H1 (cell line): Measurements from ENCODE around the gene TIAM2.
"Not testable (repeated sequence)": the region's sequence is repeated elsewhere in the genome, so short reads cannot be mapped to it uniquely, and the experiment has no call there.

Experiments
- EZH2 ChIP-seq: fragments of 200-600 bp; sonication (generic); IDR thresholded peaks from 2 replicates; pipeline ENCODE4 v1.7.1; 2012; ENCODE audit warnings: low read depth, mild to moderate bottlenecking, moderate library complexity, low read length, inconsistent platforms; ENCODE audit not compliant: severe bottlenecking
- POLR2A ChIP-seq, 2 experiments: IDR thresholded peaks; 1 replicate in 1 of 2; 2 replicates in 1 of 2; pipeline ENCODE4 v1.6.1; 2011; ENCODE audit warnings: low read depth in 2 of 2, low read length in 2 of 2, mild to moderate bottlenecking in 2 of 2; ENCODE audit errors: control extremely low read depth in 1 of 2

DNA sequence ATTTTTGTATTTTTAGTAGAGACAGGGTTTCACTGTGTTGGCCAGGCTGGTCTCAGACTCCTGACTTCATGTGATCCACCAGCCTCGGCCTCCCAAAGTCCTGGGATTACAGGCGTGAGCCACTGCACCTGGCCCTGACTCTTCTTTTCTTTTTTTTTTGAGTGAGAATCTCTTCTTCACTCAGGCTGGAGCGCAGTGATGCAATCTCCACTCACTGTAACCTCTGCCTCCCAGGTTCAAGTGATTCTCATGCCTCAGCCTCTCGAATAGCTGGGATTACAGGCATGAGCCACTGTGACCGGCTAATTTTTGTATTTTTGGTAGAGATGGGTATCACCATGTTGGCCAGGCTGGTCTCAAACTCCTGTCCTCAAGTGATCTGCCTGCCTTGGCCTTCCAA is 124.1 kb downstream of the TIAM2 start:
- not testable (repeated sequence) for TF ChIP-seq POLR2A (IDR thresholded peaks at IDR 0.05; ENCODE audit: control extremely low read depth in 1 of 2, low read depth in 2 of 2, low read length in 2 of 2); EZH2
